Endothelial cell of umbilical vein (primary cell): ENCODE measurements around the gene AGO4. TPM values are rescaled to one million over a fixed set of nuclear protein-coding genes. Genes with fewer than 3 reads are reported as not detected.

Experiments used
- BruUV-seq: library from RNA; stranded (reverse); fragments of 400-500 nt; replicated peaks from 2 replicates; lab custom pipeline; 2021; lab: Mats Ljungman, UMichigan
- CTCF ChIA-PET: fragments of 300-600, 350-600 bp; sonication (Branson Sonifier 250); formaldehyde crosslinking; loops from one replicate; lab custom pipeline; 2021; ENCODE audit warnings: antibody characterized with exemption, inconsistent platforms; lab: Charles Lee
- POLR2A ChIA-PET: fragments of 300-600, 350-600 bp; sonication (Branson Sonifier 250); formaldehyde crosslinking; loops from one replicate; lab custom pipeline; 2021; ENCODE audit warnings: antibody characterized with exemption, inconsistent platforms; lab: Charles Lee
- DNase-seq: peaks from one replicate; pipeline ENCODE4 v3.0.0-alpha.2; 2011; ENCODE audit warnings: low read depth, low spot score
- FAIRE-seq: peaks from 2 replicates; lab custom pipeline; 2011; peaks lifted over from hg19 to GRCh38; lab: Jason Lieb, UNC
- H2AFZ ChIP-seq: 2 replicates; pipeline ENCODE4 v1.6.0; 2012; ENCODE audit warnings: low read depth, low read length, control low read depth, inconsistent platforms
- H3K27ac ChIP-seq: 2 replicates; pipeline ENCODE4 v1.5.1; 2011; ENCODE audit warnings: low read depth, mild to moderate bottlenecking, control low read depth, low read length, moderate library complexity; ENCODE audit not compliant: insufficient read depth
- H3K27me3 ChIP-seq, 2 experiments: 2 replicates each; pipeline versions ENCODE4 v1.6.0 to v1.6.1; 2011; ENCODE audit warnings: low read length in 2 of 2, mixed read lengths in 1 of 2; ENCODE audit not compliant: control insufficient read depth in 2 of 2, insufficient read depth in 2 of 2
- H3K36me3 ChIP-seq, 2 experiments: 2 replicates in 1 of 2; 3 replicates in 1 of 2; pipeline ENCODE4 v1.5.1; 2011; ENCODE audit warnings: low read length in 2 of 2, mild to moderate bottlenecking in 1 of 2, moderate library complexity in 1 of 2; ENCODE audit not compliant: control insufficient read depth in 2 of 2, insufficient read depth in 2 of 2; ENCODE audit errors: extremely low read depth in 1 of 2
- H3K4me1 ChIP-seq: 3 replicates; pipeline ENCODE4 v1.5.1; 2011; ENCODE audit warnings: mild to moderate bottlenecking, low read length; ENCODE audit not compliant: control insufficient read depth, insufficient read depth; ENCODE audit errors: extremely low read depth
- H3K4me2 ChIP-seq: 2 replicates; pipeline ENCODE4 v1.6.1; 2011; ENCODE audit warnings: low read length, control low read depth, mixed read lengths; ENCODE audit not compliant: insufficient read depth
- H3K4me3 ChIP-seq, 3 experiments: fragments of 200-600 bp in 1 of 3; sonication (generic), shearing (Covaris generic) in 1 of 3; replicated peaks in 1 of 3; 2 replicates each; pipeline ENCODE4 v1.5.1; 2011 to 2016; ENCODE audit warnings: control low read depth in 3 of 3, low read length in 3 of 3, mild to moderate bottlenecking in 2 of 3, inconsistent platforms in 1 of 3, low read depth in 1 of 3, moderate library complexity in 1 of 3; ENCODE audit not compliant: insufficient read depth in 1 of 3
- H3K79me2 ChIP-seq: 2 replicates; pipeline ENCODE4 v1.6.0; 2012; ENCODE audit warnings: low read length, inconsistent platforms; ENCODE audit not compliant: control insufficient read depth, insufficient read depth
- H3K9ac ChIP-seq: replicated peaks from 2 replicates; pipeline ENCODE3; 2011; ENCODE audit warnings: low read length, control low read depth; ENCODE audit not compliant: insufficient read depth; ENCODE audit errors: extremely low read depth
- H3K9me1 ChIP-seq: replicated peaks from 3 replicates; pipeline ENCODE4 v1.6.0; 2011; ENCODE audit warnings: mild to moderate bottlenecking, low read length; ENCODE audit not compliant: control insufficient read depth, insufficient read depth; ENCODE audit errors: extremely low read depth
- H3K9me3 ChIP-seq: replicated peaks from 2 replicates; pipeline ENCODE4 v1.5.1; 2012; ENCODE audit warnings: low read length, inconsistent platforms; ENCODE audit not compliant: control insufficient read depth, insufficient read depth
- H4K20me1 ChIP-seq: replicated peaks from 2 replicates; pipeline ENCODE3; 2011; ENCODE audit warnings: mild to moderate bottlenecking, low read length; ENCODE audit not compliant: control insufficient read depth, insufficient read depth; ENCODE audit errors: extremely low read depth
- CTCF ChIP-seq, 2 donors: IDR thresholded peaks; 1 replicate in 1 of 2; 2 replicates in 1 of 2; pipeline ENCODE4 v1.5.1; 2011; ENCODE audit warnings: low read length in 2 of 2, mild to moderate bottlenecking in 2 of 2, moderate library complexity in 2 of 2, control low read depth in 1 of 2, inconsistent platforms in 1 of 2, low read depth in 1 of 2; ENCODE audit not compliant: insufficient read depth in 1 of 2; ENCODE audit errors: extremely low read depth in 1 of 2
- FOS ChIP-seq: IDR thresholded peaks from 2 replicates; pipeline ENCODE4 v1.6.1; 2011; ENCODE audit warnings: mild to moderate bottlenecking, low read length, moderate library complexity, borderline replicate concordance; ENCODE audit not compliant: insufficient read depth
- GATA2 ChIP-seq: IDR thresholded peaks from 2 replicates; pipeline ENCODE4 v1.7.0; 2011; ENCODE audit warnings: low read depth, mild to moderate bottlenecking, moderate library complexity, mixed read lengths, low read length; ENCODE audit not compliant: insufficient read length, insufficient read depth
- JUN ChIP-seq: IDR thresholded peaks from 2 replicates; pipeline ENCODE4 v1.6.1; 2011; ENCODE audit warnings: borderline replicate concordance, low read depth; ENCODE audit not compliant: insufficient read length, insufficient read depth
- MYC ChIP-seq: IDR thresholded peaks from one replicate; pipeline ENCODE4 v1.6.1; 2011; ENCODE audit warnings: mild to moderate bottlenecking, low read depth, low read length
- POLR2A ChIP-seq: IDR thresholded peaks from 2 replicates; pipeline ENCODE4 v1.6.1; 2012; ENCODE audit warnings: low read depth, mild to moderate bottlenecking, control low read depth, low read length
- POLR2AphosphoS5 ChIP-seq: IDR thresholded peaks from 2 replicates; pipeline ENCODE4 v1.6.1; 2012; ENCODE audit warnings: low read depth, mild to moderate bottlenecking, control low read depth, low read length, moderate library complexity; ENCODE audit not compliant: insufficient read depth
- dilution Hi-C: fragments of 300-500 bp; cut with MboI; formaldehyde crosslinking; loops from one replicate; pipeline ENCODE4 v1.15.0; 2019; ENCODE audit warnings: low sequenced_read_pairs; ENCODE audit not compliant: extremely low pct_ligation_motif_present
- intact Hi-C: fragments of 100-400 bp; cut with micrococcal nuclease; formaldehyde crosslinking; loops from one replicate; pipeline ENCODE4 v1.10.0; 2022
- polyA plus RNA-seq, 4 experiments: library from polyadenylated mRNA; depleted of rRNA in 3 of 4; stranded (reverse) in 3 of 4; unstranded in 1 of 4; fragments of >200 nt; gene quantifications; 2 replicates each; pipeline versions ENCODE4 v1.2.1 to v1.2.3, GENCODE V29; 2011 to 2012; ENCODE audit warnings: missing spikeins in 1 of 4
- total RNA-seq: library from RNA; stranded (reverse); gene quantifications from 2 replicates; pipeline ENCODE4 v1.2.3, GENCODE V29; 2021
- TF ChIP-seq, protein P1 (sequence below): IDR thresholded peaks from 2 replicates; pipeline ENCODE4 v1.6.1; 2011; ENCODE audit not compliant: insufficient read depth, insufficient read length

AGO4 gene
- total and polyA plus RNA-seq, 2 donors (not counting 3 experiments of a cell fraction or from before 2014, with no cell fraction given), result 11.1 to 19.8 TPM

DNA sequence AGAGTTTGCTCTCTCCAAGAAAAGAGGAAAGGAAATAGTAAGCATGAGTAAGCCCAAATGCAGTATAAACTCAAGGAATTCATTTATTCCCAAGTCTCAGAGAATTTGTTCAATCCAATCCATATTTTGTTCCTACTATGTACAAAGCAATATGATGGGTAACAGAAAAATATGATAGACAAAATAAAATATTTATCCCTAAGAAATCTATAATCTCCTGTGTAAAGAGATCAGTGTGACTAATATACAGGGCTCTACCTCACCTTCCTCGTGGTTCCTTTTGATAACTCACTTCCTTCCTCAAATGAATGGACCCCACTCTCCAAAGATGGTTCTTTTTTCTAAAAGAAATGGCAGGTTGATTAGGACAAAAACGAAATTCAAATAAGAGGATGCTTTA, 45.7 kb upstream of the AGO4 start:
- TF ChIP-seq JUN (peak; percentile 63), GATA2 (peak; percentile 60), POLR2A (no peak), CTCF (IDR thresholded peaks at IDR 0.05; ENCODE audit: extremely low read depth in 1 of 2, insufficient read depth in 1 of 2, low read depth in 1 of 2, low read length in 2 of 2) (no peak), POLR2AphosphoS5 (peak; percentile 15), FOS (peak; percentile 78), MYC (no peak)
- TF ChIP-seq, protein P1, sequence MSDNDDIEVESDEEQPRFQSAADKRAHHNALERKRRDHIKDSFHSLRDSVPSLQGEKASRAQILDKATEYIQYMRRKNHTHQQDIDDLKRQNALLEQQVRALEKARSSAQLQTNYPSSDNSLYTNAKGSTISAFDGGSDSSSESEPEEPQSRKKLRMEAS, result no peak
- intact Hi-C loops (no loop called here), dilution Hi-C loops (no loop called here)
- no peak for FAIRE-seq
- Histone ChIP-seq H2AFZ (no peak overlapping the region), H3K27me3 (no peaks in the 10 kb centered on the region), H3K36me3 (peaks cover 0 to 5% of the 10 kb centered on the region in 2 experiments), H3K9me3 (no peaks in the 10 kb centered on the region), H3K9me1 (no peaks in the 10 kb centered on the region), H4K20me1 (no peaks in the 10 kb centered on the region), H3K79me2 (peaks cover 19% of the 10 kb centered on the region), H3K27ac (peak overlapping the region; percentile 69), H3K9ac (peak overlapping the region; percentile 23), H3K4me3 (peak overlapping the region in 1 of 3 experiments; percentile 17), H3K4me1 (peaks cover 25% of the 10 kb centered on the region), H3K4me2 (peak overlapping the region; percentile 81)
- ChIA-PET POLR2A (no interaction called here), CTCF (interaction anchor here (1.4 to 2.6 kb wide), 4 partner anchors 7 to 47 kb away, joined by 3 to 7 read pairs (median 7); partner anchors contain the start of gene CLSPN)
- DNase-seq, result peak; percentile 57
- no TSS peak for BruUV-seq
